HFFc6 (cell line): ENCODE data around the gene EVX2. TPM values are rescaled to one million over a fixed set of nuclear protein-coding genes. Genes with fewer than 3 reads are reported as not detected.

Experiments used
- DNase-seq: peaks from one replicate; pipeline ENCODE4 v3.0.0-alpha.2; 2018
- H3K27ac Mint-ChIP-seq: 2 replicates; pipeline ENCODE4 v1.8.0; 2020; ENCODE audit warnings: mild to moderate bottlenecking, mixed read lengths
- H3K27me3 Mint-ChIP-seq: 2 replicates; pipeline ENCODE4 v1.8.0; 2021; ENCODE audit warnings: mild to moderate bottlenecking, moderate library complexity, mixed read lengths; ENCODE audit not compliant: insufficient read depth
- H3K36me3 Mint-ChIP-seq: 2 replicates; pipeline ENCODE4 v1.8.0; 2021; ENCODE audit warnings: low read depth, mixed read lengths
- H3K4me1 Mint-ChIP-seq: 2 replicates; pipeline ENCODE4 v1.8.0; 2020; ENCODE audit warnings: low read depth, mixed read lengths
- H3K4me3 Mint-ChIP-seq: 2 replicates; pipeline ENCODE4 v1.8.0; 2020; ENCODE audit warnings: mild to moderate bottlenecking, moderate library complexity, mixed read lengths
- H3K9me3 Mint-ChIP-seq: 2 replicates; pipeline ENCODE4 v1.8.0; 2020; ENCODE audit warnings: mild to moderate bottlenecking, mixed read lengths
- total RNA-seq, 6 experiments: library from RNA; stranded (reverse); fragmentation: NEBNext Ultra II Directional; extraction: Animal tissue kit (Norgen Biotek cat#: 25700); gene quantifications; 2 replicates in 1 of 6; 3 replicates in 5 of 6; pipeline ENCODE4 v1.2.3, GENCODE V29; 2021
- TF ChIP-seq, protein P1 (sequence below): fragments of 200-600 bp; sonication (generic); IDR thresholded peaks from 2 replicates; pipeline ENCODE4 v1.5.0; 2021; ENCODE audit warnings: antibody characterized with exemption, mild to moderate bottlenecking

The EVX2 gene
- total RNA-seq, 6 experiments from 2014 or later, result not detected

DNA sequence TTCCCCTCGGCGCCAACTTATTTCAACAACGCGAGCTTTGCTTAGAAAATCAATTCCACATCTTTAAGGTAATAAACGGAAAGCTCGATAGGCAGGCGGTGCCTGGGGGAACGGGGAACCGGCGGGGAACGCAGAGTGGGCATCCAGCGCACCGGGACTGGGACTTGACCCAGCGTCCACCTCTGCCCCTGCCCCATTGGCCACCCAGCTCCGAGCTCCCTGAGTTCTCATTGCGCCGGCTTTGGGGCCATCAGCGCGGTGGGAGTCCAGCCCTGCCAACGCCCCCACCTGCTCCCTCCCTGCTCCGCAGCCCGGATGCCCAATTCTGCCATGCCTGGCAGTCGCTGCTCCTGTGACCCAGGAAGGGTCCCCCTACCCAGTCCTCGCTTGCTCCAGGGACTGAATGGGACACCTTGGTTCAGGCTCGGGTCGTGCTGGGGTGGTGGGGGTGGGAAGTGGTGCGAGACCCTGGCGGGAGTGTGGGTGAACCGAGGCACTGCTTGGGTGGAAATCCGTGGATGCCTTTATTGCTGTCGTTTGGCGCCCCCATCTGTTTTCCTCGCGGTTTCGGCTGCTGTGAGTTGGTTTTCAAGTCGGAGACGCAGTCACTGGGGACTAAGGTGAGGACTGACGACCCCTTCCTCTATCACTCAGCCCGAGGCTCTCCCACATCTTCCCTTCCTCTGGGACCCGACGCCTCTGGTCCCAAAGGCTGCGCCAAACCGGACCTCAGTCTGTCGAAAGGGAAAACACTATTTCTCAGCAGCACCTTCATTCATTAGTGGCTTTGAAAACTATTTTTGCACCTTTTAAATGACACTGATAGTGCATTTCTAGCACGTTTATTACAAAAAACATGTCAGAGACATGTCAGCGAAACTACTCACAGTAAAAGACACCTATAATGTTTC lies 2.4 kb upstream of the EVX2 start:
- H3K27me3 Mint-ChIP-seq, result peaks cover 60% of the 10 kb centered on the region
- no peak for DNase-seq
- peaks cover 15% of the 10 kb centered on the region for H3K4me1 Mint-ChIP-seq
- H3K27ac Mint-ChIP-seq, result no peak overlapping the region
- TF ChIP-seq, protein P1, sequence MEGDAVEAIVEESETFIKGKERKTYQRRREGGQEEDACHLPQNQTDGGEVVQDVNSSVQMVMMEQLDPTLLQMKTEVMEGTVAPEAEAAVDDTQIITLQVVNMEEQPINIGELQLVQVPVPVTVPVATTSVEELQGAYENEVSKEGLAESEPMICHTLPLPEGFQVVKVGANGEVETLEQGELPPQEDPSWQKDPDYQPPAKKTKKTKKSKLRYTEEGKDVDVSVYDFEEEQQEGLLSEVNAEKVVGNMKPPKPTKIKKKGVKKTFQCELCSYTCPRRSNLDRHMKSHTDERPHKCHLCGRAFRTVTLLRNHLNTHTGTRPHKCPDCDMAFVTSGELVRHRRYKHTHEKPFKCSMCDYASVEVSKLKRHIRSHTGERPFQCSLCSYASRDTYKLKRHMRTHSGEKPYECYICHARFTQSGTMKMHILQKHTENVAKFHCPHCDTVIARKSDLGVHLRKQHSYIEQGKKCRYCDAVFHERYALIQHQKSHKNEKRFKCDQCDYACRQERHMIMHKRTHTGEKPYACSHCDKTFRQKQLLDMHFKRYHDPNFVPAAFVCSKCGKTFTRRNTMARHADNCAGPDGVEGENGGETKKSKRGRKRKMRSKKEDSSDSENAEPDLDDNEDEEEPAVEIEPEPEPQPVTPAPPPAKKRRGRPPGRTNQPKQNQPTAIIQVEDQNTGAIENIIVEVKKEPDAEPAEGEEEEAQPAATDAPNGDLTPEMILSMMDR, result peak; percentile 74
- peak overlapping the region; percentile 39; the same call in 1 of the 2 replicates for H3K4me3 Mint-ChIP-seq
- H3K36me3 Mint-ChIP-seq, result peaks cover 10% of the 10 kb centered on the region
- peaks cover 27% of the 10 kb centered on the region for H3K9me3 Mint-ChIP-seq

DNA sequence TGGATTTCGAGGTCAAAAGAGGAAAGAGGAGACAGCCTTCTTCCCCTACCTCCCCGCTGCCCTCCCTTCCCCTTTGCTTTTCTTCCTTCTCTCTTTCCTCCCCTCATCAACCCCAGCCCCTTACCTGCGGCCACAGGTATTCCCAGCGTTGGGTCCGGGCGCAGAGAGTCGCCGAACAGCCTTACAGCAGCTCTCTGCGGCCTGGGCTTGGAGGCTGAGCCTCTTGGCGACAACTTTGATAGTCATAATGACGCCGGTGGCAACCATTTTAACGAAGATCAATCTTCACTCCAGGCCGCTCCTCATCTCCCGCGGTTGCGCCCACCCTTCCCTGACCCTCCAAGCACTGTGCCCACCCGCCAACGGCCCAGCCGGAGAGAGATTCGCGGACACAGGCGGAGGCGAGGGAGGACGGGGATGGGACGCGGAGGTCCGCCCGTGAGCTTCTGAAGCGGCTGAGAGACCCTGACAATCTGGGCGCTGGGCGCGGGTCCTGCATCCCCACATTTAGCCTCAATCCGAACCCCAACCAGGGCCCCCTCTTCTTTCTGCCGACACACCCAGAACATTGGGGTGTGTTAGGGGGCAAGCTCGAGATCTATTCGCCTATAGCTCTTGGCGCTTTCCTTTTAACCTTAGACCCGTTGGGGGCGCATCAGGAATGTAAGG lies 1.5 kb upstream of the EVX2 start:
- Mint-ChIP-seq H3K4me1 (peaks cover 15% of the 10 kb centered on the region), H3K36me3 (peaks cover 12% of the 10 kb centered on the region), H3K27ac (no peak overlapping the region), H3K9me3 (peaks cover 30% of the 10 kb centered on the region), H3K4me3 (peak overlapping the region; percentile 31), H3K27me3 (peaks cover 58% of the 10 kb centered on the region)
- no peak for DNase-seq
- TF ChIP-seq, protein P1, result no peak

DNA sequence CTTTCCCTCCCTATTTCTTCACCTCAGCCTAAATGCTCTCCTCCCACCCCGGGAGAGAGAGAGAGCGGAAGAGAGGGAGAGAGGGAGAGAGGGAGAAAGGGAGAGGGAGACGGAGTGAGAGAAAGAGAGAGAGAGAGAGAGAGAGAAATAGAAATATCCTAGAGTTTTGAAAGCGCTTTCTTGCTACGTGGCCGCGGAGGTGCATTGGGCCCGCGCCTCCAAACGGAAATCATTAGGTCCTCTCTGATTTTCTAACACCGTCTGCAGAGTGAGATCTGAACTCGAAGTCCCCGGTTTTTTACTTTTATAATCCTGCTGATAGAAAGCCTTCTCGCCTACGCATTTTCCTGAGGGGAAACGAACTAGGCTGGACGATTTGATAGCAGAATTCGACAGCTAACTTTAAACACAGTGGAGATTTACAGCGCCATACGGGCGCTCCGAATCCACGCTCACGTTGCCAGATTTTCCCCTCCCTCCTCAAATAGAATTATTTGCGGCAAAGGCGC lies 903 bp upstream of the EVX2 start:
- Mint-ChIP-seq H3K27ac (no peak overlapping the region), H3K4me3 (peak overlapping the region; percentile 44), H3K9me3 (peaks cover 30% of the 10 kb centered on the region), H3K36me3 (peaks cover 12% of the 10 kb centered on the region), H3K27me3 (peaks cover 53% of the 10 kb centered on the region), H3K4me1 (peaks cover 15% of the 10 kb centered on the region)
- no peak for DNase-seq
- TF ChIP-seq, protein P1, result no peak

DNA sequence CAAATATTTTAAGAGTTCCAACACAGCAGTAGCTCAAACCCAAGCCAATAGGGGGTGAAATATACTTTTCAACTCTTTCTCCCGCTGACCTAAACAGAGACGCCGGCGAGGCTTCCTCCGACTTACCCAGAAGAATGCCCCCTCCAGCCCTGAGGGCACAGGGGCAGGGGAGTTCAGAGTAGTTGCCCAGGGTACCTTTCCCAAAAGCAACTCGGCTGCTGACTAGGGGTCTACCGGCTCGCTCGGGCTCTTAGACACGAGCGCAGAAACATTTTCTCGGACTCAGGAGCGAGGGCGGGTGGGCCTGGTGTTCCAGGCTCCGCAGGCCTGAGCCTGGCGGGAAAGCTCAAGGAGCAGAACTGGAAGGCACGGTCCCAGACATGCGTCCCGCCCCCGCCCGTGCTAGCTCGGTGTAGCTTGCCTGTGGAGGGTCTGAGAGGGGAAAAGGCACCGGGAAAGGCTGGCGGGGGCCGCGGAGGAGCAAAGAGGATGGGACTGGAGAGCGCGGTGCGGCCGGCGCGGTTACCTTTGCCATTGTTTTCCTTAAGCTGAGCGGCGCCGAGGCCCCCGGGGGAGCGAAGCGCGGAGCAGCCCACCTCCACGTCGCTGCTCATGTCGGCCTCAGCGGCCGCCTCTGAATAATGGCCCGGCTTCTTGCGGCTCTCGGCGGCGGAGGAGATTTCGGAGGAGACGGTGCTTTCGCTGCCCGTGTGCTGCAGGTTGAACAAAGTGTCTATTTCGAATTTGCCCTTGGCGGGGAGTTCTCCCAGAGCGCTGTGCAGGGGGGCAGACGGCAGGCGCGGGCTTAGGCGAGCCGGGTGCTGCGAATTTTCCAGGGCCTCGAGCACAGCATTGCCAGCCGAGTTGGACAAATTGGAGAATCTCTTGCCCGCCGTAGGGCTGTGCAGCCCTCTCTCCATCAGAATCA lies 674 bp downstream of the EVX2 start:
- peaks cover 19% of the 10 kb centered on the region for H3K4me1 Mint-ChIP-seq
- no peak overlapping the region for H3K27ac Mint-ChIP-seq
- DNase-seq, result no peak
- TF ChIP-seq, protein P1, result no peak
- no peak overlapping the region for H3K4me3 Mint-ChIP-seq
- peaks cover 12% of the 10 kb centered on the region for H3K36me3 Mint-ChIP-seq
- H3K27me3 Mint-ChIP-seq, result peaks cover 63% of the 10 kb centered on the region
- H3K9me3 Mint-ChIP-seq, result peaks cover 30% of the 10 kb centered on the region

DNA sequence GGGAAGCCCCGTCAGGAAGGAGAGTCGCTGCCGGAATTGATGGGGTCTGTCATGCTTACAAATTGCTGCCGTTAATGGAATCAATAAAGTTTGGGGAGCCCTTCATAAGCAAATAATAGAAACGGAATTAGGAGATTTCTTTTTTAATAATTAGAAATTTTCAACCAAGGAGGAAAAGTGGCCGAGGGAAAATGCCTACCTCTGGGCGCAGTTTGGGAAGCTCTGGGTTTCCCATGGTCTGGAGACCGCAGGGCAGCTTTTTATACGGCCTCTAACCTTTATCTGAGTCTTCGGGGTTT lies 1.3 kb downstream of the EVX2 start:
- no peak for DNase-seq
- peaks cover 12% of the 10 kb centered on the region for H3K36me3 Mint-ChIP-seq
- no peak overlapping the region for H3K27ac Mint-ChIP-seq
- TF ChIP-seq, protein P1, result no peak
- no peak overlapping the region for H3K4me3 Mint-ChIP-seq
- H3K27me3 Mint-ChIP-seq, result peaks cover 59% of the 10 kb centered on the region
- peaks cover 30% of the 10 kb centered on the region for H3K9me3 Mint-ChIP-seq
- peaks cover 17% of the 10 kb centered on the region for H3K4me1 Mint-ChIP-seq
